Ascending aorta (tissue), 2 donors: ENCODE measurements around the gene OGA. TPM values are rescaled to one million over a fixed set of nuclear protein-coding genes. Genes with fewer than 3 reads are reported as not detected.

ENCODE experiments used
- DNase-seq, 2 donors: peaks; one replicate each; pipeline ENCODE4 v3.0.0-alpha.2; 2019; ENCODE audit warnings: low spot score in 2 of 2
- H3K27ac ChIP-seq, 2 donors: fragments of 200-600 bp; sonication (generic); one replicate each; pipeline ENCODE4 v1.5.1; 2016 to 2017; ENCODE audit warnings: mild to moderate bottlenecking in 1 of 2
- H3K27me3 ChIP-seq: fragments of 200-600 bp; sonication (generic); one replicate; pipeline ENCODE4 v1.5.1; 2017
- H3K36me3 ChIP-seq, 2 donors: fragments of 200-600 bp; sonication (generic); one replicate each; pipeline ENCODE4 v1.5.1; 2016
- H3K4me1 ChIP-seq, 2 donors: fragments of 200-600 bp; sonication (generic); one replicate each; pipeline ENCODE4 v1.5.1; 2016 to 2017; ENCODE audit warnings: mild to moderate bottlenecking in 1 of 2
- H3K4me3 ChIP-seq, 2 donors: fragments of 200-600 bp; sonication (generic); one replicate each; pipeline ENCODE4 v1.5.1; 2016 to 2017; ENCODE audit warnings: mild to moderate bottlenecking in 1 of 2
- H3K9me3 ChIP-seq, 2 donors: fragments of 200-600 bp; sonication (generic); one replicate each; pipeline ENCODE4 v1.5.1; 2016
- intact Hi-C: fragments of 100-400 bp; cut with DNase I; formaldehyde crosslinking; loops from one replicate; pipeline ENCODE4 v1.15.1; 2023
- total RNA-seq: library from RNA; depleted of rRNA; stranded (reverse); fragments of >200 nt; gene quantifications from one replicate; pipeline ENCODE4 v1.1.0, GENCODE V29; 2016
- TF ChIP-seq, protein P1 (sequence below), 3 experiments: fragments of 200-600 bp in 2 of 3; fragments of 450-650 bp in 1 of 3; sonication (generic) in 2 of 3; IDR thresholded peaks; one replicate each; pipeline ENCODE4 v1.5.1; 2016 to 2019; ENCODE audit warnings: antibody characterized with exemption in 3 of 3, mild to moderate bottlenecking in 1 of 3, moderate library complexity in 1 of 3

OGA gene
- total RNA-seq, 1 donor from 2014 or later, result 66.8 TPM

DNA sequence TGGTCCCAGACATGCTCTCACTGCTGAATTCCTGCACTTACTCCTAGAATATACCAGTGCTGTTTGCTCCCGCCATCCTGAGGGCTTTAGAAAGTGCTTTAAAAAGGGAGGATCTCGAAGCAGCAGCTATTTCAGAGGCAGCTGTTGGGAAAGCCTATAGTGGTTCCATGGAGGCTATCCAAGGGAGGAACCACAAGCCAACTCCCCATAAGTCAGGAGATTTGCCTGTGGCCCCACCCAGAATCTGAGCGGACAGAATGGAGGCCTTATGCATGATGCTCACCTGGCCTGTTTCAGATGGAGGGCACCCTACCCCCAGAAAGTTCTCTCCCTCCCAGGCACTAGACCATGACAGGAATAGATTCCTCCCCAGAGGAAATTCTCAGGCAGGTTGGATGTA is 27.6 kb upstream of the OGA start:
- Histone ChIP-seq H3K36me3 (peaks cover 14 to 46% of the 10 kb centered on the region in 2 donors), H3K27me3 (no peaks in the 10 kb centered on the region), H3K9me3 (no peaks in the 10 kb centered on the region), H3K27ac (no peak overlapping the region), H3K4me1 (peaks cover 0 to 2% of the 10 kb centered on the region in 2 donors), H3K4me3 (no peak overlapping the region)
- TF ChIP-seq, protein P1, sequence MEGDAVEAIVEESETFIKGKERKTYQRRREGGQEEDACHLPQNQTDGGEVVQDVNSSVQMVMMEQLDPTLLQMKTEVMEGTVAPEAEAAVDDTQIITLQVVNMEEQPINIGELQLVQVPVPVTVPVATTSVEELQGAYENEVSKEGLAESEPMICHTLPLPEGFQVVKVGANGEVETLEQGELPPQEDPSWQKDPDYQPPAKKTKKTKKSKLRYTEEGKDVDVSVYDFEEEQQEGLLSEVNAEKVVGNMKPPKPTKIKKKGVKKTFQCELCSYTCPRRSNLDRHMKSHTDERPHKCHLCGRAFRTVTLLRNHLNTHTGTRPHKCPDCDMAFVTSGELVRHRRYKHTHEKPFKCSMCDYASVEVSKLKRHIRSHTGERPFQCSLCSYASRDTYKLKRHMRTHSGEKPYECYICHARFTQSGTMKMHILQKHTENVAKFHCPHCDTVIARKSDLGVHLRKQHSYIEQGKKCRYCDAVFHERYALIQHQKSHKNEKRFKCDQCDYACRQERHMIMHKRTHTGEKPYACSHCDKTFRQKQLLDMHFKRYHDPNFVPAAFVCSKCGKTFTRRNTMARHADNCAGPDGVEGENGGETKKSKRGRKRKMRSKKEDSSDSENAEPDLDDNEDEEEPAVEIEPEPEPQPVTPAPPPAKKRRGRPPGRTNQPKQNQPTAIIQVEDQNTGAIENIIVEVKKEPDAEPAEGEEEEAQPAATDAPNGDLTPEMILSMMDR (IDR thresholded peaks at IDR 0.05), result no peak
- intact Hi-C loops, result no loop called here
- DNase-seq, result no peak

DNA sequence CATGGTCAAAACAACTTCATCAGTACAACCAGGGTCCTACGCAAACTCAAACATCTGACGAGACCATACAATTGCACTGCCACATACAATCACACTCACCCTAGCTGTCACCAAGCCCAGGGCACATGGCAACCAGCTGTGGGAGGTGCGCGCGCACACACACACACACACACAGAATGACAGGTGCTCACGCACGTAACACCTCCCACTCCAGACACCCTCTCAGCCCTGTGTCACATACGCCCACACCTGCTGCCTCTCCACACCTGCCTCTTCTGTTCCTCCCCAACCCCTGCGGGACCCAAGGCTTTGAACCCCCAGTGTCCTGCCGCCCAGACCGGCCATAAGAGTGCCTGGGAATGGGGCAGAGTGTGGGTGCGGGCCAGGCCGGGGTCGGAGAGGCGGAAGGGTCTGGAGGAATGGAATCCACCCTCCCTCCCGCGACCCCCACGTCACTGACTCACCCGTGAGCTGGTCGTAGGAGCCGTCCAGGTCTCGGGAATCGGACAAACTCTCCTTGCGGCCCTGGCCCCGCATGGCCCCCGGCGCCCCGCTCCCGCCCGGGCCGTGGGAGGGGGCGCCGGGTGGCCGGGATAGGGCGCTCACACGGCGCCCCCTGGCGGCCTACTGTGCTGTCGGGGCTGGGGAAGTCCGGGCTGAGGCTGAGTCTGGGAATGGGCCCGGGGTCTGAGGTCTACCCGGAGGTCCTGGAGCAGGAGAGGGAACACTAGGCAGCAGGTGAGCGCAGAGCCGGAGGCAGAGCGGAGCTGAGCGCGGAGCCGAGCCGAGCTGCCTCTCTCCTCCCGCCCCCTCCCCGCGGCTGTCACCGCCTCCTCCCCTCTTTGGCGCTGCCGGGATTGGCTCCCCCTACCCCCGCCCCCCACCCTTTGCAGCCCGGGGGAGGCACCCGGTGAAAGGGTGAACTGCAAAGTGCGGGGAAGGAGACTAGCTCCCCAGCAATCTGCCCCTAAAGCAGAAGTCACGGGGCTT is 25.1 kb upstream of the OGA start, which contains the start of gene KCNIP2:
TSS of gene KCNIP2 (minus strand) at position 769 of the 990 bp plus-strand sequence. CDS start at position 537, 232 bp downstream.
- intact Hi-C loops, result no loop called here
- H3K36me3 ChIP-seq, result peaks cover 14 to 33% of the 10 kb centered on the region in 2 donors
- no peak within 1 kb of the TSS for H3K27ac ChIP-seq
- no peaks in the 10 kb centered on the region for H3K9me3 ChIP-seq
- H3K4me1 ChIP-seq, result peaks cover 4 to 14% of the 10 kb centered on the region in 2 donors
- no peak within 1 kb of the TSS for H3K4me3 ChIP-seq
- TF ChIP-seq, protein P1 (IDR thresholded peaks at IDR 0.05), result peak in 1 of 3 experiments; percentile 42
- no peaks in the 10 kb centered on the region for H3K27me3 ChIP-seq
- no peak for DNase-seq

DNA sequence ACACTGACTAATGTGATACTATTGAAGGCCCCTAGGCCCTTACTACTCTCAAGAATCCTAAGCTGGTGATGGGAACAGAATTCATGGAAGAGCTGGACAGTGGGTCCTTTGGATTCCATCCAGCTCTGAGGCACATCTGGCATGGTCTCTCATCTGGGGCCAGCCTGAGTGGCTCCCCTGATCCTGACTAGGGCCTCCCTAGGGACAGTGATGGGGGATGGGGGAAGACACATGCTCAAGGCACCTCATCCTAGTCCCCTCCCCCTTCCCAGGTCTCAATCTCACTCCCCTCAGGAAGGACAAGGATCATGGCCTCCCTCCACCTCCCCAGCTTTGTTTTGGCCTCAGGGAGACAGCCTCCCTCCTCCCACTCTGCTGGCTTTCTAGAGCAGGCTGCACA is 23.6 kb upstream of the OGA start:
- peak in 1 of 2 donors; percentile 56 for DNase-seq
- Histone ChIP-seq H3K27me3 (no peaks in the 10 kb centered on the region), H3K9me3 (no peaks in the 10 kb centered on the region), H3K36me3 (peaks cover 7 to 18% of the 10 kb centered on the region in 2 donors), H3K27ac (no peak overlapping the region), H3K4me3 (no peak overlapping the region), H3K4me1 (peaks cover 4 to 14% of the 10 kb centered on the region in 2 donors)
- TF ChIP-seq, protein P1 (IDR thresholded peaks at IDR 0.05), result no peak
- intact Hi-C loops, result no loop called here

GRCh38 chr10:101840741-101841453 is 22.7 kb upstream of the OGA start:
- Histone ChIP-seq H3K27ac (no peak overlapping the region), H3K9me3 (no peaks in the 10 kb centered on the region), H3K36me3 (peaks cover 3 to 11% of the 10 kb centered on the region in 2 donors), H3K4me1 (peaks cover 4 to 14% of the 10 kb centered on the region in 2 donors), H3K4me3 (peak overlapping the region in 1 of 2 donors; percentile 49), H3K27me3 (no peaks in the 10 kb centered on the region)
- peak in 1 of 2 donors; percentile 79 for DNase-seq
- TF ChIP-seq, protein P1 (IDR thresholded peaks at IDR 0.05), result peak; percentile 49 to 80 (median 70)
- intact Hi-C loops, result no loop called here

DNA sequence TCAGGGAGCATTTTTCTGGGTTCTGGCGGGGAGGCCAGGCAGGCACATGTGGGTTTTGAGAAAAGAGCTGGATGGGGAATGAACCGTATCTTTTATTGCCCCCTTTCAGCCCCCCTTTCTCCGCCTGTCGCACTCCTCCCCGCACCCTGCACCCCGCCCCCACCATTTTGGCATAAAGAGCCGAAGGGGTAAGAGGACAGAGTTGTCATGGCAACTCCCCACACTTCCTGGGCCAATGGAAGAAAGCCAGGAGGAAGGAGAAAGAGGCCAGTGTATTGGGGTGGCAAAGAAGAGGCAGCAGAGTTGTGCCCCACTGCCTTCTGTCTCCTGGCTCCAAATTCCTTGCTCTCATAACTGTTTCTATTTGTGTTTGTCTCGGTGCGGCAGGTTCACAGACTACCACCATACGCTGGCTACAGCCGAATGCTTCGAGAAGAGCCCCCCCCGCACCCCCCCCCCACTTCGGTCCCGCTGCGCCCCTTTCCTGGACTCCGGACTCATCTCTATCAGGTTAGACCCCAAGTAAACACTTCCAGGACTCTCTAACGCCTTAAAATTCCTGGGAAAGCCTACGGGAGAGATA is 21.9 kb upstream of the OGA start:
- TF ChIP-seq, protein P1 (IDR thresholded peaks at IDR 0.05), result no peak
- H3K4me1 ChIP-seq, result peaks cover 4 to 14% of the 10 kb centered on the region in 2 donors
- intact Hi-C loops, result no loop called here
- no peaks in the 10 kb centered on the region for H3K9me3 ChIP-seq
- no peaks in the 10 kb centered on the region for H3K27me3 ChIP-seq
- peak overlapping the region; percentile 27 to 37 for H3K4me3 ChIP-seq
- DNase-seq, result no peak
- H3K27ac ChIP-seq, result no peak overlapping the region
- peaks cover 0 to 4% of the 10 kb centered on the region in 2 donors for H3K36me3 ChIP-seq
